Ectodermal cell (in vitro differentiated cells): ENCODE measurements around the gene SNX5. TPM values are rescaled to one million over a fixed set of nuclear protein-coding genes. Genes with fewer than 3 reads are reported as not detected.
A peak's percentile ranks its signal among the peaks of the same experiment; 100 is the strongest.

Experiments
- H3K27ac ChIP-seq: 2 replicates; pipeline ENCODE4 v1.7.0; 2013; ENCODE audit warnings: mild to moderate bottlenecking, low read depth, low read length; ENCODE audit not compliant: insufficient read depth, poor library complexity, severe bottlenecking
- H3K27me3 ChIP-seq: 2 replicates; pipeline ENCODE4 v1.7.0; 2013; ENCODE audit warnings: mild to moderate bottlenecking, low read length; ENCODE audit not compliant: insufficient read depth, control insufficient read depth, poor library complexity, severe bottlenecking
- H3K36me3 ChIP-seq: one replicate; pipeline ENCODE4 v1.7.0; 2013; ENCODE audit warnings: low read length; ENCODE audit not compliant: control insufficient read depth, insufficient read depth
- H3K4me1 ChIP-seq: one replicate; pipeline ENCODE4 v1.7.0; 2013; ENCODE audit warnings: low read length; ENCODE audit not compliant: control insufficient read depth, insufficient read depth
- H3K4me3 ChIP-seq: 2 replicates; pipeline ENCODE4 v1.7.0; 2013; ENCODE audit warnings: low read depth, low read length, control low read depth; ENCODE audit not compliant: insufficient read depth
- H3K9me3 ChIP-seq: 2 replicates; pipeline ENCODE4 v1.7.0; 2013; ENCODE audit warnings: mild to moderate bottlenecking, low read length, moderate library complexity; ENCODE audit not compliant: control insufficient read depth
- WGBS, 2 experiments: methylation state at CpG; one replicate each; pipeline ENCODE4 v1.1.7; 2013; ENCODE audit warnings: missing lambda C conversion rate in 2 of 2; 5-methylcytosine and 5-hydroxymethylcytosine counted together
- polyA plus RNA-seq, 4 experiments: library from polyadenylated mRNA; stranded (reverse); fragments of 50-300 nt; gene quantifications; one replicate each; pipeline ENCODE4 v1.2.3, GENCODE V29; 2013

Gene SNX5
- 165 TPM for polyA plus RNA-seq (2013, experiment 1 of 4)
- 165 TPM for polyA plus RNA-seq (2013, experiment 2 of 4)
- polyA plus RNA-seq (2013, experiment 3 of 4), result 156 TPM
- polyA plus RNA-seq (2013, experiment 4 of 4), result 159 TPM

DNA sequence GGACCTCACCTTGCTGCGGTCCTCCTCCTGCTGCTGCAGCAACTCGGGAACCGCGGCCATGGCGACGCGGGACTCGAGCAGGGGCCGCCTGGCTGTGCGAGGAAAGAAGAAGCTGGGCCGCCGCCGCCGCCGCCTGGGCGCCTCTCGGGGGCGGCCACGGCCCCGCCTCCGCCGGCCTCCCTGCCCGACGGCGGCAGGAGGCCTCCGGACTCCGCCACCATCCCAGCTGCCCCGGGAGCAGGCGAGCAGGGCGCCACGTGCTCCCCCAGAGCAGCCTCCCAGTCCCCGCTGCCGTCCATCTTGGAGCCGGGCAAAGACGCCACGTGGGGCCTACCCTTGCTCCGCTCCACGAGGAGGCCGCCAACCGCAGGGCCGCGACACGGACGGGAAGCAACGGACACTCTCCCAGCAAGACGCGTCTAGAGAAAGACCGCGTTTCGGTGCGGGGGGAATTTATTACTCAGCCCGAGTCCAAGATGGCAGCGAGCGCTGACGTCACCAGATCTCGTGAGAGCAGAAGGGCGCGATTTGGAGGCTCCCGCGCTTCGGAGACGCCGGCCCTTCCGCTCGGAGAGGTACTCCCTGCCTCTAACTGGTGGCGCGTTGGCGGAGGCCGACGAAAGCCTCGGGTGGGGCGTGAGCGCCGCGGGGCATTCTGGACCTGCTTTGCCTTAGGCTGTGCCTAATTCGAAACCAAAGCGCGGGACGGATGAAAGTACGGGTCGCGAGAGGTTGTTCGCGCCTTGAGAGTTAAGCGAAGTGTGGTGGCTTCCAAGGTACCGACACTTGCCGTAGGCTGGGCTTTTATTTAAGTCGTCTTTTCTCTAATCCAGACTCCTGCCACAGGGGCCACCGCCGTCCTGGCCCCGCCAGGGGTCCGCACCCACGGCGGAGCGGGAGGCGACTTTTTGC, at the start of gene SNX5, which contains the start of gene MGME1:
TSS of gene SNX5 (minus strand) at position 429 of the 912 bp plus-strand sequence. CDS start at position 60, 369 bp downstream.
TSS of gene MGME1 (plus strand) at position 653 of the 912 bp plus-strand sequence. CDS start 842 bp downstream, outside the sequence.
- H3K27ac ChIP-seq, result peak within 1 kb of the TSS; percentile 100
- peak within 1 kb of the TSS; percentile 98 for H3K4me3 ChIP-seq
- H3K4me1 ChIP-seq, result peaks cover 16% of the 10 kb centered on the region
- H3K27me3 ChIP-seq, result no peaks in the 10 kb centered on the region
- H3K36me3 ChIP-seq, result no peaks in the 10 kb centered on the region
- H3K9me3 ChIP-seq, result no peaks in the 10 kb centered on the region
- 0% methylated on average over 96 of the region's 96 CpGs for WGBS, 2 experiments

DNA sequence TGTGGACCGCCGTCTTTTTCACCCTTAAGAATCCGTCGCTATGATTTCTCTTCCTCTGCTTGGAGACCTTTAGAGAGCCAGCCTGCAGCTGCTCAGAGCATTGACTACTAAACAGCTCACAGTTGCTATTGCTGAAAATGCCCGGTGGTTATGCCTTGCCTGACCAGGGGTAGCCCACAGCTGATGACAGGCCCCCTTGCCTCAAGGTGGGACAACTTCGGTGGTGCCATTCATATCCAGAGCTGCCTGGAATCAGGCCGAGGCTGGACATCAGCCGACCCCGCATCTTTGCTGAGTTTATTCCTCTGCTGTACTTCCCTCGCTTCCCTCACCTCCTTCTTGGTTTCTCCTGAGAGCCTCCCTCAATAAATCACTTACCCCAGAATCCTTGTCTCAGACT, 49.5 kb upstream of the SNX5 start:
- no peaks in the 10 kb centered on the region for H3K36me3 ChIP-seq
- no peaks in the 10 kb centered on the region for H3K9me3 ChIP-seq
- no peak overlapping the region for H3K4me3 ChIP-seq
- H3K27me3 ChIP-seq, result no peaks in the 10 kb centered on the region
- no peak overlapping the region for H3K27ac ChIP-seq
- H3K4me1 ChIP-seq, result no peaks in the 10 kb centered on the region
- 91 to 92% methylated on average over 10 of the region's 10 CpGs for WGBS, 2 experiments

DNA sequence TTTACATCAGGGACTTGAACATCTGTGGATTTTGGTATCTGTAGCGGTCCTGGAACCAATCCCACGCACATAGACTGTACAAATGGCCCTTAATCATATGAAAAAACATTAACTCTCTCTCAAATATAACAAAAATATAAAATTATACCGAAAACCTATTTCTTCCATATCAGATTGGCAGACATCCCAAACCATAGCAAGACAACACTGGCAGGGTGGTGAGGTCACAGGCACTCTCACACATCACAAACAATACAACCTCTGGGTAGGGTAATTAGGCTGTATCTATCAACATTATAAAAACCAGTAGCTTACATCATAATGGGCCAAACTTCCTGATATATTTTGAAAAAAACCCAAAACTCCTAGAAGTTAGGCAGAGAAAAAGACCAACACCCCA, 48.2 kb upstream of the SNX5 start:
- Histone ChIP-seq H3K9me3 (no peaks in the 10 kb centered on the region), H3K27ac (no peak overlapping the region), H3K4me3 (no peak overlapping the region), H3K27me3 (no peaks in the 10 kb centered on the region), H3K4me1 (no peaks in the 10 kb centered on the region), H3K36me3 (no peaks in the 10 kb centered on the region)
- 98% methylated on average over 3 of the region's 3 CpGs for WGBS, 2 experiments

DNA sequence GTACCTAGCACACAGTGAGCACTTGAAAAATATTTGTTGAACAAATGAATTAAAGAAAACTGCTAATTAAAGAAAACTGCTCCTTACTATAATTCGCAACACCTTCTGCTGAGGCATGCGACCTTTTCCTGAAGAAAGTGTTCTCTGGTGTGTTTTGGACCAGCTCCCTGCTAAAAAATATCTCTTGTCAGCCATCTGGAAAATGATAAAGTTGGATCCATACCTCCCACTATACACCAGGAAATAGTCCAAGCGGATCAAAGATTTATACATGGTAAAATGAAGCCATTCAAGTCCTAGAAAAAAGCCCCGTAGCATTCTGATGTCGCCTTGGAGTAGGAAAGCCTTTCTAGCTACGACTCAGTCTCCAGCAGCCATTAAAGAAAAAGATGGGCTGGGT, 45.8 kb upstream of the SNX5 start:
- H3K4me3 ChIP-seq, result no peak overlapping the region
- no peaks in the 10 kb centered on the region for H3K4me1 ChIP-seq
- 95% methylated on average over 6 of the region's 6 CpGs for WGBS, 2 experiments
- no peaks in the 10 kb centered on the region for H3K9me3 ChIP-seq
- no peaks in the 10 kb centered on the region for H3K36me3 ChIP-seq
- no peak overlapping the region for H3K27ac ChIP-seq
- H3K27me3 ChIP-seq, result no peaks in the 10 kb centered on the region

DNA sequence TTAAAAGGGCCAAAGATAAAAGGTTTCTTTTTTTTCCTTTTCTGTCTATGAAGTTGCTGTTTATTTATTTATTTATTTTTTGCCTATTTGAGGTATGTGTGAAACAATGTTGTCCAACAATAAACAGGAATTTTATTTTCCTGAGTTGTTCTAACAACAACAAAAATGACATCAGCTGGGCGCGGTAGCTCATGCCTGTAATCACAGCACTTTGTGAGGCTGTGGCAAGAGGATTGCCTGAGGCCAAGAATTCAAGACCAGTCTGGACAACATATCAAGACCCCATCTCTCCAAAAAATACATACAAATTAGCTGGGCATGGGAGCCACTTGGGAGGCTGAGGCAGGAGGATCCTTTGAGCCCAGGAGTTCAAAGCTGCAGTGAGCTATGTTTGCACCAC, 44.3 kb upstream of the SNX5 start:
- Histone ChIP-seq H3K4me3 (no peak overlapping the region), H3K27ac (no peak overlapping the region), H3K4me1 (no peaks in the 10 kb centered on the region), H3K27me3 (no peaks in the 10 kb centered on the region), H3K36me3 (no peaks in the 10 kb centered on the region), H3K9me3 (no peaks in the 10 kb centered on the region)
- WGBS, 2 experiments, result 97 to 98% methylated on average over 2 of the region's 2 CpGs

DNA sequence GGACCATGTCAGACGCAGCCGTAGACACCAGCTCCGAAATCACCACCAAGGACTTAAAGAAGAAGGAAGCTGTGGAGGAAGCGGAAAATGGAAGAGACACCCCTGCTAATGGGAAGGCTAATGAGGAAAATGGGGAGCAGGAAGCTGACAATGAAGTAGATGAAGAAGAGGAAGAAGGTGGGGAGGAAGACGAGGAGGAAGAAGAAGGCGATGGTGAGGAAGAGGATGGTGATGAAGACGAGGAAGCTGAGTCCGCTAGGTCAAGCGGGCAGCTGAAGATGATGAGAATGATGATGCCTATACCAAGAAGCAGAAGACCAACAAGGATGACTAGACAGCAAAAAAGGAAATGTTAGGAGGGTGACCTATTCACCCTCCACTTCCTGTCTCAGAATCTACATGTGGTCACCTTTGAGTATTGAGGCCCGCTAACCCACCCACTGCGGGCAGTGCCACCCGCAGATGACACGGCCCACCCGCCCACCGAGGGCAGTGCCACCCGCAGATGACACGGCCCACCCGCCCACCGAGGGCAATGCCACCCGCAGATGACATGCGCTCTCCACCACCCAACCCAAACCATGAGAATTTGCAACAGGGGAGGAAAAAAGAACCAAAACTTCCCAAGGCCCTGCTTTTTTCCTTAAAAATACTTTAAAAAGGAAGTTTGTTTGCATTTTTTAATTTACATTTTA, 43.5 kb upstream of the SNX5 start:
- no peaks in the 10 kb centered on the region for H3K9me3 ChIP-seq
- H3K4me3 ChIP-seq, result no peak overlapping the region
- WGBS, 2 experiments, result 93 to 95% methylated on average over 21 of the region's 21 CpGs

DNA sequence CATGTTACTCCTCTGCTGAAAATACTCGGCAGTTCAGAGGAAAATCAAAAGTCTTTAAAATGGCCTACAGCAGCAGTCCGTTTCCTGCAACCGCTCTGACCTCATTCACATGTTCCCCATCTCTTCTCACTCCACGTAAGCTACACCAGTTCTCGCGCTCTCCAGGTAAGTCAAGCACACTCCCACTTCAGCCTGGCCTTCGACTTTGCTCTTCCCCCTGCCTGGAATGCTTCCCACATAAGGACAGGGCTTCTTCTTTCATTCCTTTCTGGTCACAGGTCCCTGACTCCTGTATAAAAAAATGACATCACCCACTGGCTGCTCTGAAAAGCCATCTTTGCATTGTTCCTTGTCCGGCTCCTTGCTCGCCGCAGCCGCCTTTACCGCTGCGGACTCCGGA, 42.9 kb upstream of the SNX5 start:
- no peaks in the 10 kb centered on the region for H3K4me1 ChIP-seq
- H3K9me3 ChIP-seq, result no peaks in the 10 kb centered on the region
- no peak overlapping the region for H3K27ac ChIP-seq
- no peaks in the 10 kb centered on the region for H3K27me3 ChIP-seq
- 92 to 96% methylated on average over 14 of the region's 14 CpGs for WGBS, 2 experiments
- H3K4me3 ChIP-seq, result no peak overlapping the region
- H3K36me3 ChIP-seq, result no peaks in the 10 kb centered on the region

More for the DNA sequence above, 43.5 kb upstream of the SNX5 start:
- no peaks in the 10 kb centered on the region for H3K4me1 ChIP-seq
- no peaks in the 10 kb centered on the region for H3K36me3 ChIP-seq
- no peak overlapping the region for H3K27ac ChIP-seq
- H3K27me3 ChIP-seq, result no peaks in the 10 kb centered on the region

DNA sequence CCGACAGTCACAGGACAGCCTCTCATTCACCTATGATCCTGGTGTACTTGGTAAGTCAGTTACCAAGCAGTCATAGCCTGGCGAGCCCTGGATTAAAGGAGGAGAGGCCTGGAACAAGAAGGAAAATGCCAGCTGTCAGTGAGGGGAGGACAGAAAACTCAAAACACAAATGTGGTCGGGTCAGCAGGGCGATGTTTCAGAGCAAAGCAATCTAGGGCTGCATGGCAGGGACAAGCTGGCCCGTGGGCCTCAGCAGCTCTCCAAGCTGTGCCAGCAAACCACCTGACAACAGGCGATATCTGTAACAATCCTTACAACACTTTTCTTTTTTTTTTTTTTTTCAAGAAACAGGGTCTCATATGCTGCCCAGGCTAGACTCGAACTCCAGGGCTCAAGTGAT, 40.5 kb upstream of the SNX5 start:
- whole genome bisulfite sequencing, 2 experiments, result 91 to 93% methylated on average over 7 of the region's 7 CpGs
- no peak overlapping the region for H3K4me3 ChIP-seq
- no peak overlapping the region for H3K27ac ChIP-seq
- H3K4me1 ChIP-seq, result peaks cover 5% of the 10 kb centered on the region
- no peaks in the 10 kb centered on the region for H3K27me3 ChIP-seq
- H3K36me3 ChIP-seq, result no peaks in the 10 kb centered on the region
- no peaks in the 10 kb centered on the region for H3K9me3 ChIP-seq

DNA sequence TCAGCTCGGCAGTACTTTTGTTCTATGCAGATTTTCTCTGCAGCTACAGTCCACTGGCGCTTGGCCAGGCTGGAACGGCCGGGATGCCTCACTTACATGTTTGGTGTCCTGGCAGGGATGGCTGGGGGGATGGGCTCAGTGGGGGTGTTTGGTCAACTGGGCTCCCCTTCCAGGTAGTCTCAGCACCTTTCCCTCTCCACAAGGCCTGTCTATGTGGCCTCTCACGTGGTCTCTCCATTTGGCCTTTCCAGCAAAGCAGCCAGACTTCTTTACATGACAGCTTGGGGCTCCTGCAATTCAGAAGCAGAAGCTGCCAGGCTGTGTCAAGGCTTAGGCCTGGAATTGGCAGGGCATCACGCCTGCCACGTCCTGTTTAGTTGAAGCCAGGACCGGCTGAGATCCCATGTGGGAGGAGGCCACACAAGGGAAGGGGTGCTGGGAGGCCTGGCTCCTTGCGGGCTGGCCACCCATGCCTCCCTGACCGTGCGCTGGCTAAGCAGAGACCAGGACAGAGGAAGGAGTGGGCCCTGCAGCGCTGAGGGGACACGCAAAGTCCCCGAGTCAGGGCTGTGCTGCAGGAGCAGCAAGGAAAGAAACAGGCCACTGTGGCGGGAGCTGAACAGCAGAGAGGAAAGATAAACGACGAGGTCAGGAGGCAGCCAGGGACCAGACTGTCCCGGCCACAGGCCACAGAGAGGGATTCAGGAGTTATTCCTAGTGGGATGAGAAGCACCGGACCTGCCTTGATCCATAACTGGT, 39.1 kb upstream of the SNX5 start:
- 88 to 90% methylated on average over 19 of the region's 19 CpGs for WGBS, 2 experiments
- Histone ChIP-seq H3K36me3 (no peaks in the 10 kb centered on the region), H3K4me1 (peaks cover 5% of the 10 kb centered on the region), H3K27ac (no peak overlapping the region), H3K9me3 (no peaks in the 10 kb centered on the region), H3K27me3 (no peaks in the 10 kb centered on the region), H3K4me3 (no peak overlapping the region)
